ENCODE measurements around the gene RNF150. TPM values are rescaled to one million over a fixed set of nuclear protein-coding genes. Genes with fewer than 3 reads are reported as not detected.
"Not testable (repeated sequence)": the region's sequence is repeated elsewhere in the genome, so short reads cannot be mapped to it uniquely, and the experiment has no call there.

The RNF150 gene
- not detected in 2 replicates for total RNA-seq (2014; rRNA removed; shearing (Covaris generic))

DNA sequence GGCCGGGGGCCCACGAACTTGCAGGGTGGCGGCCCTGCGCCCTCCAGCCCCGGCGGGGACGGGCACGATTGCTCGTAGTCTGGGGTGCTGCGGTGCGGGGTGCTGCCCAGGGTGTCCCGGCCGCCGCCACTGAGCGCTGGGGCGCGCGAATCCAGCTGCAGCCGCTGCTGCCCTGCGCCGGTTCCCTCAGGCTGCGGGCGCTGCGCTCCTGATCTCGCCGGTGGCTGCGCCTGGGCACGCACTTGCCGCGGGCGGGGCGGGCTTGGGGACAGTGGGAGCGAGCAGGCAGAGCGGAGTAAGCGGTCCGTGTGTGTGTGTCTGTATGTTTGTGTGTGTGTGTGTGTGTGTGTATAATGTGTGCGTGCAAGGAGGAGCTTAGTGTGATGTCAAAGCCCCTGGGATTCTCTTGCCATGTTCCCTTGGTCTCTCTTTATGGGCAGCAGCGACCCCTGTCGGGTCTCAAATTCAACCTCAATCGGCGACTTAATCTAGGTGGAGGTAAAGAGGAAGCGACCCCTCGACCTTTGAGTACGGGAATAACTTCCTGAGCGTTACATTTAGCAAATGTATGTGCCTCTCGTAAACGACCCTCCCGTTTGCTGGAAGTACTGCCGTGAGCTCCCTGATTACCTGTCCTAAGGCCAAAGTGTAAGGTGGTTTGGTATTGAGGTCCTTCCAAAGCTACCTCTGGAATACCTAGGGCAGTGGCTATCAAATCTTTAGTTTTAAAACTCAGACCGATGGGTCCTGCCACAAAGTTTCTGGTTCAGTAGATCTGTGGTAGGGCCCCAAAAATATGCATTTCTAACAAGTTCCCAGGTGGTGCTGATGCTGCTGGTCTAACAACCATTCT lies at the start of gene RNF150:
RNF150 (minus strand) TSS at position 324 of the 853 bp plus-strand sequence.
- no peak for DNase-seq (ENCODE audit: low spot score)

DNA sequence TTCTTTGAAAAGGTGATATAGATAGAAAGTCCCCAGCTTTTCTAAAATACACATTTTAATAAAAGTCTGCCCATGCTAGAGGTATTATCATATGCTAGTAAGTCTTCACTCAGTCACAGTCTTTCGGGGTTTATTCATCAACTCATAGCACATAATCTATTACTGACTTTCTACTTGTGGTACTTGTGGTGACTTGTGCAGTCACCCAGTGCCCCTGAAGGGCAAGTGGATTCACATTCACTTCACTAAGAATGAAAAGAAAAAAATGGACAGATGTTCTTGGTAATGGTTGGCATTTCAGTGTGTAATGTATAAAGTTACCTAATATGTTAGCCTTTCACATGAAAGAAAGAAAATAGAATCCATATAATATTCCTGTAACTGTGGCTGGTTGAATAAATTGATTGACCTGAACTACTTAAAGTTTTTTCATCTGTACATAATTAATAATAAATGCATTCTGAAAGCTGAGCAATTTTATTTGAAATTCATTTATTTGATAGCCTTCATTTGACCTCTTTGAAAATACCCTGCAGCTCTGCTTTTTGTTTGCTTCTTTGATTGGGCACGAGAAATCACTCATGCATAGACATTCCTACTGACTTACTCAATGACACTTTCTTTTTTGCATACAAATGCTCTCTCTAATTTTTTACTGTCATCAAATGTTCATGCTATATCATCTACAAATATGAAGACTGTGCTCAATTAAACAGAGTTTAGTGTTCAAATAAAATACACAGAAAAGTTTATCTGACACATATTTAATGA lies 47.9 kb upstream of the RNF150 start:
- DNase-seq (ENCODE audit: low spot score): no peak

DNA sequence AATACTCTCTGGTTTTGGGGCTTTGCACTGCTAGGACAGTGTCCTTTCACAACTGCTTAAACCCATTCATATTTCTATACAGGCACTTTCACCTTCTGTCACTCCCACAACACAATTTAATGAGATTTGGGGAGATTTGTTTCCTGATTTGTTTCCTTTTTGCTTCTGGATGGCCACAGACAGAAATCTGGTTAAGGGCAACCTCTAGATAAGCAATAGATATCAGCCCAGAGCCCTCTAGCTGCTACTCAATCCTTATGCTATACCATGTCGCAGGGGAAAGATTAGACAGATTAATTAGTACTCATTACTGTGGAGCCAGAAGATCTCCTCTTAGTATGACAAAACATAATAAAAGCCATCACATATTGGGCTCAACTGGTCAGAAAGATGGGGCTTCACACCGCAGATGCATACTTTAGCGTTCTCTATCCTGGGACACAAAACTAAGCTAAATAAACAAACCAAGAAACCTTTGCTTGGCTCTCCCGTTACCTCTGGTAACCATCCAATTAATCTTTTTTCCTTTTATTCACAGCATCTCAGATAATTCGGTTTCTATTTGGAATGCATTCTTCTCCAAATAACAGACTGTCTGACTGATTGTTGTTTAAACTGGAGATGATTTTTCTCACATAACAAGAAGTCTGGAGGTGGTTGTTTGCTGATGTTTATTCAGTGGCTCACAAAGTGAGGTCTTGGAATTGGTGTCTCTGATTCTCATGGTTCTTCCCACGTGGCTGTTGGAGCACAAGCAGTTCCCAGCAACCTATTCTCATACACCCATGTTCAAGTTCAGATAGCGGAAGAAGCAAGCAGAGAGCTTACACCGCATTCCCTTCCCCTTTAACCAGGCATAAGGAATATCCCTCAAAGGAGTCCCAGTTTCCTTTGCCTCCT lies 46.5 kb upstream of the RNF150 start:
- no peak for DNase-seq (ENCODE audit: low spot score)

DNA sequence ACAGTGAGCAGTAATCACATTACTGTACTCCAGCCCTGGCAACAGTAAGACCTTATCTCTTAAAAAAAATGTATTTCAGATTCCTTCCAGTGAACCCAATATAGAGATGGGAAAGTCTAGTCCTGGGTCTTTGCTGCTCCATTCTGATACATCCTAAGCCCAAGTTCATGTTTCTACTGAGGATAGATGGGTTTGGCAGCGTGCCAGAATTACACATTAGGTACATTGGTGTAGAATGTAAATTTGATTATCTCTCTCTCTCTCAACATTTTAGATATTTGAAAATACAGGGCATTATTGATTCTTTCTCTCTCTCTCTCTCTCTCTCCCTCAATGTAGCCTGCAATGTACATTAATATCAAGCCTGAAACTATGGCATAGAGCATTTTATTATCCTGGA lies 43.9 kb upstream of the RNF150 start:
- no peak for DNase-seq (ENCODE audit: low spot score)

DNA sequence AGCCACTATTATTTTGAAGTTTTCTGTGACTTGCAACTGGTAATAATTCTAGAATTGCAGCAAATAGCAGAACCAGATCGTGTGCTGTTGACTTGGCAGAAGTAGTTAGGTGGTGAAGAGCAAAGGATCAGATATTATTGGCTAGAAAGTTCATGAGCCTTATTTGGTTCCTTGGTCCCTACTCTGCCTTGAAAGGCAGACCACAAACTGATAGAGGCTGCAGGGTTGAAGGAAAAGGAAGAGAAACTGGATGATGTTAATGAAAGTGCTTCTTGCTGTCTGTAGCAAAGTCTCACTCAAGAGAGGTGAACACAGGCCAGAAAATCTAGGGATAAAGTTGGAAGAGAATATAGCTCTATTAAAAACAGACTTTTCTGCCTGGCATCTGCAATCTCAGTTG lies 41.2 kb upstream of the RNF150 start:
- DNase-seq (ENCODE audit: low spot score): no peak

DNA sequence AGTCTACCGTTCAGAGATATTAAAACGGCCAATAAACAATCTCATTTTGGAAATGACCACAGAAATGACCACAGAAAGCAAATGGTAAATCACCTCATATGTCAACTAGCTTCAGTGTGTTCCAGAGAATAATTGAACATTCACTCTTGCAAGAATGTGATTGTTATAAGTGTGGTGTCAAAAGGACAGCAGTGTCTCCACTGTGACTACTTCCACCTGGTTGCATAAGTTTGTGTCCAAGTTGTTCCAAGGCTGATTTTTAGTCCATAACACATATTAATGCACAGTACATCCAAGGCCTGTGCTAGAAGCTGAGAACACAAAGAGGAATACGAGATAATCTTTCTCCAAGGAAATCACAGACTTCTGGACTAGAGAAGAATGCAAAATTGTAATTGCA lies 37.4 kb upstream of the RNF150 start:
- DNase-seq (ENCODE audit: low spot score): no peak

DNA sequence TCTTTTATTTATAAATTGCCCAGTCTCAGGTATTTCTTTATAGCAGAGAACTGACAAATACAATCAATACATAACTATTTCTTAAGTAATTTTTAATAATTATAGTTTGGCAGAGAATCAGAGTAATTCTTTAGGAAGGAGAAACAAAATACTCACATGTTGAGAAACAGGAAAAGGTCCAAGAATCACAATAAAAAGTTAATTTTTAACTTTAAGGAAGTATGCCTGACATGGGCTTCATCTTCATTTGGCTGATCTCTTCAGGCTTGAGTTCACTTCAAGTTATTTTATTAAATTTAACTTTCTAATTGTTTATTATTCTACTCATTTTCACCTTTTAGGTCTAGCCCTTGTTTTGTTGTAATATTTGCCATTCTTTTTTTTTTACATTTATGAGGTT lies 36.1 kb upstream of the RNF150 start:
- no peak for DNase-seq (ENCODE audit: low spot score)

DNA sequence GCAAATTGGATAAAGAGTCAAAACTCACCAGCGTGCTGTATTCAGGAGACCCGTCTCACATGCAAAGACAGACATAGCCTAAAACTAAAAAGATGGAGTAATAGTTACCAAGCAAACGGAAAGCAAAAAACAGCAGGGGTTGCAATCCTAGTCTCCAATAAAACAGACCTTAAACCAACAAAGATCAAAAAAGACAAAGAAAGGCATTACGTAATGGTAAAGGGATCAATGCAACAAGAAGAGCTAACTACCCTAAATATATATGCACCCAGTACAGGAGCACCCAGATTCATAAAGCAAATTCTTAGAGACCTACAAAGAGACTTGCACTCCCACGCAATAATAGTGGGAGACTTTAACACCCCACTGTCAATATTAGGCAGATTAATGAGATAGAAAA lies 31.7 kb upstream of the RNF150 start:
- not testable (repeated sequence) for DNase-seq (ENCODE audit: low spot score)

DNA sequence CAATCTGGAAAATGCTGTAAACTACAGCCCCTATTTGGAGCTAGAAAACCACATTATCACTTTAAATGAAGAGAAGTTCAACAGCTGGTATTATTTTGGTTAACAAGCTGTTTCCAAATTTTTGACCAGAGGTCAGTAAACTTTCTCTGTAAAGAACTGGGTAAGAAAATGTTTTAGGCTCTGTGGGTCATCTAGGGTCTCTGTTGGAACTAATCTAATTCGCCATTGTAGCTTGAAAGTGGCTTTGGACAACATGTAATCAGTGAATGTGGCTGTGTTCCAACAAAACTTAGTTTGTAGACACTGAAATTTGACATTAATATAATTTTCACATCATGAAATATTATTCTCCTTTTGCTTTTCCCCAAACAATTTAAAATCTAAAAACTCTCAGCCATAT lies 25.8 kb upstream of the RNF150 start:
- DNase-seq (ENCODE audit: low spot score): no peak

DNA sequence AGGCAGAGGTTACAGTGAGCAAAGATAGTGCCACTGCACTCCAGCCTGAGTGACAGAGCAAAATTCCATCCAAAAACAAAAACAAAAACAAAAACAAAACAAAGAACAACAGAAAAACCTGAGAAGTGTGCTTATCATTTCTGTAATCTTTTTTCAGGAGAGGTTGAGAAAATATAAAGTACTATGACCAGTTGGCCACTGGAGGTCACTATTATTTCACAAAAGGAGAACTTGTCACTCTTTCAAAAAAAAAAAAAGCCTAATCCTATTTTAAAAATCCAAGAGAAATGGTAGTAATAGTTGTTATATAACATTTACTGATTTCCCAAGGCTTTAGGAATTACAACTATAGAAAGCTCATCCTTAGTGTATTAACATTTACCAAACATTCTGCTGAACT lies 24.9 kb upstream of the RNF150 start:
- DNase-seq (ENCODE audit: low spot score): peak; percentile 55

DNA sequence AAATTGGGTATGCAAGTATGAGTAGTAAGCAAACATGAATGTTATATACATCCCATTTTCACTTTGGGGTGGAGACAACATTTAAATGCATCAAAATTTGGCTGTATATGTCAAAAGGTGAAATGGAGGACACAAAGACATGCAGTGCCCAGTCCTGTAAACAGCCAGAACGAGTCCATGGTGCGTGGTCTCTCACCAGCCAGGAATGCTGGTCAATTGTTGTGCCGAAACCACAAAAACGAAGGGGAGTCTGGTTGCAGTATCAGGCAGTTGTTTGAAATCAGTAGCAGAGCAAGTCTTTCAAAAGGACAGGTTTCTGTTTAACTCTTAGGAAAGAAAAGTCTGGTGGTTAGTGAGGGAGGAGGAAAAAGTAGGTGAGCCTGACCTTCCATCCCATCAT lies 22.3 kb upstream of the RNF150 start:
- DNase-seq (ENCODE audit: low spot score): no peak

DNA sequence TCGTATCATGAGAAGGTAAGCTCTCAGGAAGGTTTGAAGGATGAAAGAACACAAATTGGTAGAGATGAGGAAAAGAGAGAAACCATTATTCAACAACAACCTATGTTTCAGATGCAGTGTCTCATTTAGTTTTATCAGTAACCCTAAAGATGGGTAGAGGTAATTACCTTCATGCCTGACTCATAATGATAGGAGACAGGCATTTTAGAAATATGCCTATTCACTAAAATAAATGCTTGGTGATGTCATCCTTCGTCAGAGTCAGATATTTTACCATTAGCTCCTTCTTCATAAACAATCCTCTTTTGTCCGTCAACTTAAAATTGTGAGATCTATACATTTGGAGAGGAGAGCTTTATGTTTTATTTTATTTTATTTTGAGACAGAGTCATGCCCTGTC lies 21.5 kb upstream of the RNF150 start:
- DNase-seq (ENCODE audit: low spot score): no peak

DNA sequence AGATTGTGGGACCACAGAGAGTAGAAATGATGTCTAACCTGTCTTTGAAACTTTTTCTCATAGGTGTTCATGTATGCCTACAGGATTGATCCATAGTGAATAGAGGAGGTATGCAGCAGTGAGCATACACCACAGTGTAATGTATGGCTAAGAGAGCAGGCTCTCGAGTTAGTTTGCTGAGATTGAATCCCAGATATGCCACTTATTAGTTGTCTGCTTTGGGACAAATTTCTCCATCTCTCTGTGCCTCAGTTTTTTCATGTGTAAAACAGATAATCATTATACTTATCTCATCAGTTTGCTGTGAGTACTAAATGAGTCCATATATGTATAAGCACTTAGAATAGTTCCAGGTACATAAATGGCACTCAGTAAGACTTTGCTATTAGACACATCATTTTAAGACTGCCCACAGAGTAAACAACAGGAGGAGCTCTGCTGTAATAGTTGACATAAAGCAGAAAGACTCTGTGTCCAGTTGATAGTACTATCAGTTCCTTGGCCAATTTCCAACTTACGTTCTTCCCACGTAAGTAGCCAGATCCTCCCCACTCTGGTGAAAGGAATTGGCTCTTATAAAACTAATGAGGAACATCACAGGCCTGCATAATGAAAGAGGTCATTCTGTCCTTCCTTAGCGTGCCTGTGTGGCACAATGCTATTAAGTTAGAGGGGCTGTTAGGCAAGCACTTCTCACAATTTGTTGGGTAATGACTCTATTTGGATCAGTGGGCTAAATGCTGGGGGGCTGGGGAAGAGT lies 20.7 kb upstream of the RNF150 start:
- no peak for DNase-seq (ENCODE audit: low spot score)

DNA sequence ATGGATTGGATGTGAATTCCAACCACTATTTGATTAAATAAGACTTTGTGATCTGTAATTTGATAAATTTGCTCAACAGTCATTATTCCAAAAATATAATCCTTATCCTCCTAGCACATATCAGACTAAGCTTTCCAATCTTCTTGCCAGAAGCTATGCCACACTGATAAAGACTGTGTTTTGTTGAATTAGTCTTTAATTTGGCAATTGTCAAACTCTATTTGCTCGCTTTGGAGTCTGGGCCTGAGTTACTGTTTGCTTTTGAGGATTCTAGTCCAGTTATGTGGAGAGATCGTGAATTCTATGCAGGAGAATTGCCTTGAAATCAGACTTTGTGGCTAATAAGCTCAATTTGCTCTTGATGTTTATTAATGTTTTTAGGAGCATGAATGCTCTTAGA lies 10.9 kb upstream of the RNF150 start:
- DNase-seq (ENCODE audit: low spot score): no peak

DNA sequence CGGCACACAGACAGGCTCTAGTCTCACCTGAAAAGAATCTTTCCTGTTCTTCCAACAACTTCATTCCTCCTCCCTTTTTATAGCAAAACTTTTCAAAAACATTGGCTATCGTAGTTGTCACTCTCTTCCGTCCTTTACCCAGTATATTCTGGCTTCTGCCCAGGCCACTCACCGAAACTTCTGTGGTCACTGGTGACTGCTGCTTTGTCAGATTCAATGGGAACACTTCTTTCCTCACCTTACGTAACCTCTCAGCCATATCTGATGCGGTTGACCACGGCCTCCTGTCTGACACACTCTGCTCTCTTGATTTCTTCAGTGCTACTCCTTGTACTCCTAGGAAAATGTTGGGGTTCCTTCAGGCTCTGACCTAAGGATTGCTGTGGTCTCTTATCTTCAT lies 9.2 kb upstream of the RNF150 start:
- DNase-seq (ENCODE audit: low spot score): no peak

DNA sequence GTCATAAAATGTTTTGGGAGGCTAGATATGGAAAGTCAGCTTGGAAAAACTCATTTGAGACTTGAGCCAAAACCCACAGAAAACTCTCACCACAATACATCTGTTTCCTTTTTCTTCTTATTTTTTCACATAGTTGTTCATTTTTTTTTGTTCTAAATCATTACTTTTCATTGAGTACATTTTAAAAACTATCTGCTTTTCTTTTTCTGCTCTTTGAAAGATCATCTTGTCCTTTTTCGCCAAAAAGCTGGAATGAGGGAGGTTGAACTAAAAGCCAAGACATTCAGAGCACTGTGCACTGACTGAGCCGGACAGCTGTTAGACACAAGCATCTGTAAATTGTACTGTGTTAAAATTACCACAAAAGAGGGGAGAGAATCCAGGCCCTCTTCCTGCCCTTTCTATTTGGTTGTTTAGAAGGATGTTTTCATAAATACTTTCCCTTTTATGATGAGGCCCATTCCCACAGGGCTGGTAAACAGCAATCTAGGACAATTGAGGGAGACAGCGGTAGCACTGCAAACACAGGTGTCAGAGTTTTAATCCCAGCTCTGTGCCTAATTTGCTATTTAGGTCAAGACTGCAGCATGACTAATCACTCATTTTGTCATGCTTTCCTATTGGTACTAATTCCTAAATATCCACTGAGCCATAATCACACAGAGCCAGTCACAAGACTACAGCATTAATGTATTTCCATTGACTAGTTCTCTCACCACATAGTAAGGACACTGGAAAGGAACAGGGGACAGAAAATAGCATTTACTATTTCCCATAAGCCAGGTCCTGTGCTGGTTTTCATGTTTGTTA lies 7.3 kb upstream of the RNF150 start:
- DNase-seq (ENCODE audit: low spot score): no peak

DNA sequence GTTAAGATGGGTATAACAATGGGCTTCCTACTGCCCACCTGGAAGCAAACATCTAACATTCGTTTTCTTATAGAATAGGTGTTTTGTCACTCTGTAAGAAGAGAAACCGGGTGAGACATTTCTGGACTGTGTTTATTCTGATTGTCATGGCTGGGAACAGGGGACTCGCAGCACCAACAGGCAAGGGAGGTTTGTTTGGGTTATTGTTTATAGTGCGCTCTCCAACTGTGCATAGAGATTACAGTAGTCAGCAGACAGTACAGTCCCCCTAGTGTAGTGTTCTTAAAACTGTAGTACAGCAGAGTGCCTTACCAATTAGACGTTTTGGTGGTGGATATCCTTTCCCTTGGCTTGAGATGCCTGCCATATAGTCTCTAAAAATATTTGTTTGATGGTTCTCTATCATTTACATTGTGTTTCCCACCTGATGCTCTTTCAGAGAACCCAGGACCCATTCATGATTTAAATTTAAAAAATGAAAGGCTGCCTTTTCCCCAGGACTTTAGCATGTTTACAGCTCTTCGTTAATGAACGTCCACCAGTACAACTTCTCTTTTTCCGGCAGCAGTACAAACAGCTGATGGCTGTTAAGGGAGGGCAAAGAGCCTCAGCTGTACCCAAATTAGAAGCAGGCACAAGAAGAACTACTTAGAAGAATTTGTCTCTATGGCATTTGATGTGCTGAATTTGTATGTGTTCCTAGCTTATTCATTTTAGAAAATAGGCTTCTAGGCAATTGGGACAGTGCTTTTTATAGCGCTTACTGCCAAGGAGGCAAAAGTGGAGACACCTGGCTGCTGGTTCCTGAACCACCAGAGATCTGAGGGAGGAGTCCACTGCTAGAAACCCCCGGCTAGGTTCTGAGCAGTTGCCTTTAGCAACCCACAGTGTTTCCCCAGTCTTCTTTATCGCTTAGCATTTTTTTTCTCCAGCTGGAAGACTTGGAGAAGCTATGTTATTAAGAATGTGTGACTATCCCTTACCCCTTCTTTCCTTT lies 1.0 kb upstream of the RNF150 start:
- no peak for DNase-seq (ENCODE audit: low spot score)

DNA sequence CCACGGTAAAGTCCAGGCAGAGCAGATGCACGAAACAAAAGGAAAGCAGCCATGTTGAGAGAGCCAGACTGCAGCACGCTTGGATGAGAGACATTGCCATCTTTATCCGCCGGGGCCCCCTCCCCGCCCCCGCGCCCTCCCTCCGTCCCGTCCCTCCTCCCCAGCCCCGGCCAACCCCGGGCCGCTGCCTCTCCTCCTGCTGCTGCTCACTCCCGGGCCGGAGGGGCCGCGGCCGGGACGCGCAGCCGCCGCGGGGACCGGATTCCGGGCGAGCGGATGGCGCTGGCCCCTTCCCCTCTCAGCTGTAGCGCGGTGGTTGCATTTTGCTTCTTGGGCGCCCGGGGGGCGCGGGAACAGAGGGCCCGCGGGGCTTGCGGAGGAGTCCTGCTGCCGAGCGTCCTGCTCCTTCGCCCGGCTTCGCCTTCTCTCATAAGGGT lies 542 bp downstream of the RNF150 start:
- no peak for DNase-seq (ENCODE audit: low spot score)

All from HT-29 (cell line).